ENCODE data around the gene SUSD6.

The SUSD6 gene

DNA sequence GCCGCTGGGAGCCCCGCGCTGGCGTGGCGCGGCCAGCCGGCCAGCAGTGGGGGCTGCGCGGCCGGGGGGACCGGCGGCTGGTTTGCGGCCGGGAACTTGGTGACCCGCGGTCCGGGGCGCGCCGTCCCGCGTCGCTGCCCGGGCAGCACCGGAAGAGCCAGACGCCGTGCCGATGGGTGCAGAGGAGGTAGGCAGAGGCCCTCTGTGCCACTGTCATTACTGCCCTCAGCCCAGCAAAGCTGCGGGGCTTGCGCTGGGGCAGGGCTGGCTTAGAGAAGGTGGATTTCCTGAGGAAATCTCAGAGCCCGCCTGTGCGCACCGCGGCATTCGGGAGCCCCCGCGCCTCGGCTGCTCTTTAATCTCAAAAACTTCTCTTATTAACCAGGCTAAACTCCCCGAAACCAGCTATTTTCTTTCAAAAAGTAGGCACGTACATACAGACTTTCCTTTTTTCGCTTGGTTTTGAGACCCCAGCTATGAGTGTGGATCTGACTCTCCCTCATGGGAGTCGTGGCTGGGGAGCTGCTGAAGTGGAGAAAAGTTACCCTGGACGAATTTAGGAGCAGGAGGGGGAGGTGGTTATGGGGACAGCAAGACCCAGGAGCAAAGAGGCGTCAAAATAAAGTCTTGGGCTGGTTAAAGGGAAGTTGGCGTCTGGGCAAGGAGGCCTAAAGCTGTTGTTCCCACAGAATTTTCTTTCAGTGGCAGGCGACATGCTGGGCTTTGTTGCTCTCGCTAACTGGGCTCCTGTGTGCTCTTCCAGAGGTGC, 802 bp downstream of the SUSD6 start:
- peak overlapping the region; percentile 92 for H3K27ac ChIP-seq
- TF ChIP-seq, protein P1, sequence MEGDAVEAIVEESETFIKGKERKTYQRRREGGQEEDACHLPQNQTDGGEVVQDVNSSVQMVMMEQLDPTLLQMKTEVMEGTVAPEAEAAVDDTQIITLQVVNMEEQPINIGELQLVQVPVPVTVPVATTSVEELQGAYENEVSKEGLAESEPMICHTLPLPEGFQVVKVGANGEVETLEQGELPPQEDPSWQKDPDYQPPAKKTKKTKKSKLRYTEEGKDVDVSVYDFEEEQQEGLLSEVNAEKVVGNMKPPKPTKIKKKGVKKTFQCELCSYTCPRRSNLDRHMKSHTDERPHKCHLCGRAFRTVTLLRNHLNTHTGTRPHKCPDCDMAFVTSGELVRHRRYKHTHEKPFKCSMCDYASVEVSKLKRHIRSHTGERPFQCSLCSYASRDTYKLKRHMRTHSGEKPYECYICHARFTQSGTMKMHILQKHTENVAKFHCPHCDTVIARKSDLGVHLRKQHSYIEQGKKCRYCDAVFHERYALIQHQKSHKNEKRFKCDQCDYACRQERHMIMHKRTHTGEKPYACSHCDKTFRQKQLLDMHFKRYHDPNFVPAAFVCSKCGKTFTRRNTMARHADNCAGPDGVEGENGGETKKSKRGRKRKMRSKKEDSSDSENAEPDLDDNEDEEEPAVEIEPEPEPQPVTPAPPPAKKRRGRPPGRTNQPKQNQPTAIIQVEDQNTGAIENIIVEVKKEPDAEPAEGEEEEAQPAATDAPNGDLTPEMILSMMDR (conservative IDR thresholded peaks at IDR 0.05; ENCODE audit: low read depth), result no peak
- DNase-seq (ENCODE audit: low spot score), result peak; percentile 13
- CTCF ChIA-PET, result interaction anchor here (0.5 to 0.8 kb wide), 3 partner anchors 28 to 549 kb away, joined by 3 to 5 read pairs (median 4); no protein-coding TSS in a partner anchor
- POLR2A ChIA-PET (ENCODE audit: low non-redundant PET), result no interaction called here

DNA sequence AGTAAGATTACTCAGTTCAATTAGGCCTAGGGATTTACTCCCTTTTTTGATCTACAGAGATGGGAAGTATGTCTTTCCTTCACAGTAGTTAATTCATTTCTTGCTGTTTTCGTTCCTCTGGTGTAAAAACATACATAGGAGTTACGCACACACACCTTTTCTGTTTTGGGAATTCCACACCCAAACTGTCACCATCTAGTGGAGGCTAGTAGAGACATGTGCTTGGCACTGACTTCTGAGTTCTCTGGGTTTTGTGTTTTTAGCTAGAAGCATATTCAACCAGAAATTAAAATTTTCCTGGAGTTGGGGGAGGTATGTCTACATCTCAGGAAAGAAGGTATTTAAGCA, 1.4 kb downstream of the SUSD6 start:
- H3K27ac ChIP-seq, result peak overlapping the region; percentile 92
- CTCF ChIA-PET, result interaction anchor here (0.7 kb wide), 1 partner anchor 548 kb away, joined by 4 read pairs; no protein-coding TSS in a partner anchor
- DNase-seq (ENCODE audit: low spot score), result peak; percentile 28
- POLR2A ChIA-PET (ENCODE audit: low non-redundant PET), result no interaction called here
- TF ChIP-seq, protein P1 (conservative IDR thresholded peaks at IDR 0.05; ENCODE audit: low read depth), result peak; percentile 31

DNA sequence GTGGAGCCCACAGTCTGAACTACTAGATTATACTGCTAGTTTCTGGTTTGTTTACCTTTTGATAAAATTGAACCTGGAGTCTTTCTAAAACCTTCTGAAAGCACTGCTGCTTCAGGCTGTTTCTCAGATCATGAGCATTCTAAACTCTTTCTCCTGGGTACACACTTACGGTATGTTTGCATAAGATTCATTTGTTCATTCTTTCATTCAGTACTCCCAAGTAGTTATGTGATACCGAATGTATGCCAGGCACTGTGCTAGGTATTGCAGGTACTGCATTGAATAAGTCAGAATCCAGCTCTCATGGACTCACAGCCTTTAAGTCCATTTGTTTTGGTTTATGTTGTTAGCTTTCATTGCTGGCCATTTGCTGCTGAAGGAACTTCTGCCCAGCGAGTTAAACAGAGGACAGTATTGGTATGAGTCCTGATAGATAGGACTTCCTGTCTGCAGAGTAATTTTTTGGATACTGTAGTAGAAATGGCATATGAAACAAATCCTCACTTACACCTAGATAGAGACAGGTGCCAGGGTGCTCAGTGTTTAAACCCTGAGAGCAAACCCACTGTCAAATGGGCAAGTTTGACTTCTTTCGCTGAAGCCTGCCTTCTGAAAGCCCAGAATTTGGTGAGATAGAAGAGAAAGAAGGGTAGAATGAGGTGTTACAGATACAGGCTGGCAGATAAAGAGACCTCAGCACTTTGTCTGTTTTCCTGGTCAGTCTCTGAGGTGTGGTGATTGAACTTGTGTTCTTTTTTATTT, 2.1 kb downstream of the SUSD6 start:
- POLR2A ChIA-PET (ENCODE audit: low non-redundant PET), result no interaction called here
- peak overlapping the region; percentile 50 for H3K27ac ChIP-seq
- TF ChIP-seq, protein P1 (conservative IDR thresholded peaks at IDR 0.05; ENCODE audit: low read depth), result no peak
- DNase-seq (ENCODE audit: low spot score), result no peak
- CTCF ChIA-PET, result no interaction called here

DNA sequence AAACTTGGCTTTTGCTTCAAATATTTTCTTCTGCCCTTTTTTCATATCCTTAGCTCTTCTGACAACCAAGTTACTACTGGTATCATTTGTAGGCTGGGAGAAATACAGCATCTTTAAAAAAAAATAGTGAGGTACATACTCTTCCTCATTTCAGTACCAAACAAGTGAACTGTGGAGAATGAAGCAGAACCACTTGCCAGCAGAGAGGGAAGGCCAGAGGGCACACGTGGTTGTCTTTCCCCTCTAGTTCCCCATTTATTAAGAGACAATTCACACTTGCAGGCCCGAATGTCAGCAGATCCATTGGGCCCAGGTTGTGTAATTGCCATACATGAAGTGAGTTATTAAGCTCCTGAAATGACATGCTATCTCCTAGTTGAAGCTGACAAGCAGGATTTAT, 3.2 kb downstream of the SUSD6 start:
- ChIA-PET CTCF (interaction anchor here (0.6 kb wide), 1 partner anchor 8 kb away, joined by 3 read pairs; no protein-coding TSS in a partner anchor), POLR2A (ENCODE audit: low non-redundant PET) (no interaction called here)
- H3K27ac ChIP-seq, result no peak overlapping the region
- no peak for DNase-seq (ENCODE audit: low spot score)
- TF ChIP-seq, protein P1 (conservative IDR thresholded peaks at IDR 0.05; ENCODE audit: low read depth), result no peak

DNA sequence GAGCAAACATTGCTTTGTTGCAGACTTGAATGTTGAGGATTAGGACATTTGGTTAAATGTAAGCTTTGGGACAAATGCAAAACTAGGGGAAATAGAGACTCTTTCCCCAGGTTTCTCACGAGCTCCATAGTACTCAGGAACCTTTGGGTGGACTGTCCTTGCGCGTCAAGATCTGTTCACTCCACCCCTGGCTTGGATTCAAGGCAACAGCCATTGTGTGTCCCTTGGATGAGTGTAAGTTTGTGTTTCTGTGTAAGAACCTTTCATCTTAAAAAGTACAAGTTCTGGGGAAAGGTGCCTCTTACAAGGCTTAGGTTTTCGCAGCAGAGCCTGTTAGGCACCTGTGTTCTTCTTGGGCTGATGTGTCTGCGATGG, 3.7 kb downstream of the SUSD6 start:
- TF ChIP-seq, protein P1 (conservative IDR thresholded peaks at IDR 0.05; ENCODE audit: low read depth), result no peak
- ChIA-PET CTCF (interaction anchor here (0.6 kb wide), 1 partner anchor 7 kb away, joined by 3 read pairs; no protein-coding TSS in a partner anchor), POLR2A (ENCODE audit: low non-redundant PET) (no interaction called here)
- DNase-seq (ENCODE audit: low spot score), result no peak
- H3K27ac ChIP-seq, result peak overlapping the region; percentile 83

DNA sequence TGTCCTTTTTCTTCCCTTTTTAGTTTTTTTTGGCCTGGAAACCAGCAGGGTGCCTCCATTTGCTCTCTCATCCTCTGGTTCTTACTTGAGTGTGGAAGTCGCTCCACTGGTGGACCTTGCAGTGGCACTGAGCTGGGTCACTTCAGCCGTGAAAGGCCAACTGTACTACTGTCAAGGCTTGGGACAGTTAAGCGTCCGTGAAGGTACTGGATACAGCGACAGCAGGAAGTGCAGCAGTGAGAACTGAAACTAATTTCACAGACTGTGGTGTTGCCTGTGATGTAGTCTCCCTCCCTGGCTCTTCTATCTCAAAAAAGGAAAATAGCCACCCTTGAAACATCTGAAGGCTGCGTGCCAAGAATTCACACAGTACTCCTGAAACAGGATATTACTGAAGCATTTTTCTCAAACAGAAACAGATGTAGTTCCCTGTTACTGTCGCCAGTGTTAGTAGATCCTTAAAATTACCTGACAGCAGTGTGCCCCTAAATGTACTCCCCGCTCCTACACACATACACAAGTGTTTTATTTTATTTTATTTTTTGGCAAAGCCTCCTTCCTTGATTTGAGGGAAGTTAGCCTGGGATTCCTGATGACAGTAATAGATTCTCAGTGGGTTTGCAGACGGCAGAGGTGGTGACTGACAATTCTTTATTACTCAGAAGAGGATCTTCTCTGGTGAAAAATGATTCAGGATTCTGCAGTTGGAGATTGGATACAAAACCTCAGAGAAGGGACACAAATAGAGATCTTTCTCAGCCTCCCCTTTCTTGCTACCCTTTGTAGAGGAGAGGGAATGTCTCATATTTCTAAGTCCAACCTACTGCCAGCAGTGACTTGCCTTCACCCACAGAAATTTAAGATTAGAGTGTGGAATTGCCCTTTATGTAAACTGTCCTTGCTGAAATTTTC, 4.4 kb downstream of the SUSD6 start:
- TF ChIP-seq, protein P1 (conservative IDR thresholded peaks at IDR 0.05; ENCODE audit: low read depth), result no peak
- peak overlapping the region; percentile 83 for H3K27ac ChIP-seq
- ChIA-PET POLR2A (ENCODE audit: low non-redundant PET) (no interaction called here), CTCF (no interaction called here)
- DNase-seq (ENCODE audit: low spot score), result peak; percentile 26

Measured in RWPE1 (cell line).